Activated CD8-positive, alpha-beta T cell treated with anti-CD3 and anti-CD28 coated beads for 36 hours (primary cell): Measurements from ENCODE around the gene STAG2. TPM values are rescaled to one million over a fixed set of nuclear protein-coding genes. Genes with fewer than 3 reads are reported as not detected.

Experiments
- ATAC-seq: fragments of 200-7000 bp; cut with Tn5 transposase; one replicate; pipeline ENCODE4 v1.10.0; 2021; ENCODE audit warnings: mild to moderate bottlenecking, moderate library complexity
- CTCF ChIA-PET: fragments of 350-600 bp; sonication (Branson Sonifier 250); formaldehyde crosslinking; loops from one replicate; lab custom pipeline; 2021; ENCODE audit warnings: antibody characterized with exemption; lab: Charles Lee
- POLR2A ChIA-PET: fragments of 350-600 bp; sonication (Branson Sonifier 250); formaldehyde crosslinking; loops from one replicate; lab custom pipeline; 2021; ENCODE audit warnings: antibody characterized with exemption; lab: Charles Lee
- DNase-seq: peaks from one replicate; pipeline ENCODE4 v3.0.0-alpha.2; 2020
- H3K27ac Mint-ChIP-seq: one replicate; pipeline ENCODE4 v1.8.0; 2021; ENCODE audit warnings: mild to moderate bottlenecking, mixed read lengths
- H3K27me3 Mint-ChIP-seq: one replicate; pipeline ENCODE4 v1.8.0; 2021; ENCODE audit warnings: mixed read lengths
- H3K36me3 Mint-ChIP-seq: one replicate; pipeline ENCODE4 v1.8.0; 2021; ENCODE audit warnings: low read depth, mixed read lengths
- H3K4me1 Mint-ChIP-seq: one replicate; pipeline ENCODE4 v1.8.0; 2021; ENCODE audit warnings: low read depth, mixed read lengths
- H3K4me3 Mint-ChIP-seq: one replicate; pipeline ENCODE4 v1.8.0; 2021; ENCODE audit warnings: mild to moderate bottlenecking, moderate library complexity, mixed read lengths
- H3K9me3 Mint-ChIP-seq: one replicate; pipeline ENCODE4 v1.8.0; 2021; ENCODE audit warnings: mixed read lengths
- CTCF ChIP-seq: fragments of 200-600 bp; IDR thresholded peaks from one replicate; pipeline ENCODE4 v1.8.0; 2022; ENCODE audit warnings: antibody characterized with exemption, mild to moderate bottlenecking
- intact Hi-C: fragments of 100-400 bp; cut with micrococcal nuclease; formaldehyde crosslinking; loops from one replicate; pipeline ENCODE4 v1.10.0; 2022
- total RNA-seq, 2 experiments: library from RNA; stranded (reverse); gene quantifications; one replicate each; pipeline ENCODE4 v1.2.3, GENCODE V29; 2021

STAG2 gene
- total RNA-seq, 2 experiments from 2014 or later = 93.9 to 98.4 TPM

GRCh38 chrX:123949846-123950245 lies 11.7 kb upstream of the STAG2 start:
- intact Hi-C loops = loop anchor here (10.0 kb wide), 1 partner anchor 115 kb away; no protein-coding TSS in a partner anchor
- DNase-seq = no peak
- ChIA-PET POLR2A (no interaction called here), CTCF (no interaction called here)
- no peaks in the 10 kb centered on the region for H3K27me3 Mint-ChIP-seq
- H3K36me3 Mint-ChIP-seq = no peaks in the 10 kb centered on the region
- no peak overlapping the region for H3K4me3 Mint-ChIP-seq
- H3K9me3 Mint-ChIP-seq = no peaks in the 10 kb centered on the region
- no peak for ATAC-seq
- no peaks in the 10 kb centered on the region for H3K4me1 Mint-ChIP-seq
- TF ChIP-seq CTCF = no peak
- no peak overlapping the region for H3K27ac Mint-ChIP-seq

- Mint-ChIP-seq H3K36me3 (peaks cover 17% of the 10 kb centered on the region), H3K27me3 (no peaks in the 10 kb centered on the region), H3K4me1 (peaks cover 5% of the 10 kb centered on the region), H3K9me3 (no peaks in the 10 kb centered on the region), H3K4me3 (peak overlapping the region; percentile 98), H3K27ac (peak overlapping the region; percentile 93)
- peak; percentile 12 for DNase-seq
- no peak for ATAC-seq
- no peak for TF ChIP-seq CTCF
- CTCF ChIA-PET = interaction anchor here (0.6 to 2.6 kb wide), 6 partner anchors 57 to 182 kb away, joined by 3 to 15 read pairs (median 3); no protein-coding TSS in a partner anchor
- intact Hi-C loops = loop anchor here (5.0 to 10.0 kb wide), 5 partner anchors 58 to 388 kb away; partner anchors contain the start of gene SH2D1A
- POLR2A ChIA-PET = no interaction called here
Observed at GRCh38 chrX:123959281-123960063, 2.0 kb upstream of the STAG2 start.

GRCh38 chrX:123960956-123961267 lies 594 bp upstream of the STAG2 start:
- H3K4me1 Mint-ChIP-seq = peaks cover 16% of the 10 kb centered on the region
- no peaks in the 10 kb centered on the region for H3K9me3 Mint-ChIP-seq
- CTCF ChIA-PET = interaction anchor here (0.6 to 1.2 kb wide), 3 partner anchors 63 to 83 kb away, joined by 3 to 6 read pairs (median 3); no protein-coding TSS in a partner anchor
- no peaks in the 10 kb centered on the region for H3K27me3 Mint-ChIP-seq
- peak overlapping the region; percentile 98 for H3K4me3 Mint-ChIP-seq
- no peak for DNase-seq
- peak overlapping the region; percentile 100 for H3K27ac Mint-ChIP-seq
- no peak for TF ChIP-seq CTCF
- intact Hi-C loops = loop anchor here (5.0 to 10.0 kb wide), 5 partner anchors 56 to 386 kb away; partner anchors contain the start of gene SH2D1A
- POLR2A ChIA-PET = no interaction called here
- H3K36me3 Mint-ChIP-seq = peaks cover 22% of the 10 kb centered on the region
- ATAC-seq = no peak

GRCh38 chrX:123962006-123962467 lies 531 bp downstream of the STAG2 start:
- ATAC-seq = no peak
- no peaks in the 10 kb centered on the region for H3K27me3 Mint-ChIP-seq
- TF ChIP-seq CTCF = no peak
- no peaks in the 10 kb centered on the region for H3K9me3 Mint-ChIP-seq
- POLR2A ChIA-PET = interaction anchor here (0.6 to 2.2 kb wide), 5 partner anchors 10 to 139 kb away, joined by 3 to 8 read pairs (median 4); no protein-coding TSS in a partner anchor
- CTCF ChIA-PET = interaction anchor here (1.3 kb wide), 1 partner anchor 56 kb away, joined by 3 read pairs; no protein-coding TSS in a partner anchor
- H3K4me3 Mint-ChIP-seq = peak overlapping the region; percentile 98
- DNase-seq = peak; percentile 24
- H3K36me3 Mint-ChIP-seq = peaks cover 26% of the 10 kb centered on the region
- peak overlapping the region; percentile 100 for H3K27ac Mint-ChIP-seq
- peaks cover 21% of the 10 kb centered on the region for H3K4me1 Mint-ChIP-seq
- intact Hi-C loops = loop anchor here (5.0 to 10.0 kb wide), 5 partner anchors 55 to 385 kb away; partner anchors contain the start of gene SH2D1A
